ENCODE results near the gene YWHAH.

The YWHAH gene

GRCh38 chr22:31945443-31945855 is 1.1 kb downstream of the YWHAH start:
- H3K4me3 ChIP-seq (ENCODE audit: control insufficient read depth, low read depth, low read length): peak overlapping the region; percentile 94
- no peak for TF ChIP-seq CTCF (conservative IDR thresholded peaks at IDR 0.05; ENCODE audit: control insufficient read depth, insufficient read depth, low read depth, low read length)
- no peak for DNase-seq (ENCODE audit: low read depth)

GRCh38 chr22:31945971-31946680 is 1.8 kb downstream of the YWHAH start:
- no peak for DNase-seq (ENCODE audit: low read depth)
- peak overlapping the region; percentile 94 for H3K4me3 ChIP-seq (ENCODE audit: control insufficient read depth, low read depth, low read length)
- no peak for TF ChIP-seq CTCF (conservative IDR thresholded peaks at IDR 0.05; ENCODE audit: control insufficient read depth, insufficient read depth, low read depth, low read length)

- DNase-seq (ENCODE audit: low read depth): peak; percentile 47
- no peak overlapping the region for H3K4me3 ChIP-seq (ENCODE audit: control insufficient read depth, low read depth, low read length)
- peak; percentile 43 for TF ChIP-seq CTCF (conservative IDR thresholded peaks at IDR 0.05; ENCODE audit: control insufficient read depth, insufficient read depth, low read depth, low read length)
Measured at GRCh38 chr22:31947296-31947695, 3.0 kb downstream of the YWHAH start.

GRCh38 chr22:31948002-31948401 is 3.7 kb downstream of the YWHAH start:
- TF ChIP-seq CTCF (conservative IDR thresholded peaks at IDR 0.05; ENCODE audit: control insufficient read depth, insufficient read depth, low read depth, low read length): no peak
- no peak for DNase-seq (ENCODE audit: low read depth)
- H3K4me3 ChIP-seq (ENCODE audit: control insufficient read depth, low read depth, low read length): no peak overlapping the region

- H3K4me3 ChIP-seq (ENCODE audit: control insufficient read depth, low read depth, low read length): no peak overlapping the region
- DNase-seq (ENCODE audit: low read depth): peak; percentile 42
- TF ChIP-seq CTCF (conservative IDR thresholded peaks at IDR 0.05; ENCODE audit: control insufficient read depth, insufficient read depth, low read depth, low read length): no peak
Measured at GRCh38 chr22:31950226-31950625, 5.9 kb downstream of the YWHAH start.

GRCh38 chr22:31951194-31952093 is 7.1 kb downstream of the YWHAH start:
- no peak for DNase-seq (ENCODE audit: low read depth)
- no peak overlapping the region for H3K4me3 ChIP-seq (ENCODE audit: control insufficient read depth, low read depth, low read length)
- TF ChIP-seq CTCF (conservative IDR thresholded peaks at IDR 0.05; ENCODE audit: control insufficient read depth, insufficient read depth, low read depth, low read length): no peak

Data from fibroblast of mammary gland (primary cell).